Immature natural killer cell (primary cell): Measurements from ENCODE around the gene TRIM59. TPM values are rescaled to one million over a fixed set of nuclear protein-coding genes. Genes with fewer than 3 reads are reported as not detected.
"Not testable (repeated sequence)": the region's sequence is repeated elsewhere in the genome, so short reads cannot be mapped to it uniquely, and the experiment has no call there.

ENCODE experiments used
- DNase-seq, 3 donors: peaks; one replicate each; pipeline ENCODE4 v3.0.0; 2022; ENCODE audit warnings: mixed read lengths in 1 of 3
- H3K27ac Mint-ChIP-seq, 6 donors: one replicate each; pipeline ENCODE4 v1.8.0; 2020; ENCODE audit warnings: mixed read lengths in 6 of 6, mild to moderate bottlenecking in 5 of 6, inconsistent platforms in 4 of 6, moderate library complexity in 3 of 6
- H3K27me3 Mint-ChIP-seq, 3 donors: one replicate each; pipeline ENCODE4 v1.8.0; 2020 to 2021; ENCODE audit warnings: low read depth in 3 of 3, mild to moderate bottlenecking in 3 of 3, mixed read lengths in 3 of 3, moderate library complexity in 3 of 3, inconsistent platforms in 1 of 3
- H3K36me3 Mint-ChIP-seq, 3 donors: one replicate each; pipeline ENCODE4 v1.8.0; 2020; ENCODE audit warnings: mixed read lengths in 3 of 3, inconsistent platforms in 2 of 3, mild to moderate bottlenecking in 2 of 3
- H3K4me1 Mint-ChIP-seq, 2 donors: one replicate each; pipeline ENCODE4 v1.8.0; 2020; ENCODE audit warnings: inconsistent platforms in 2 of 2, mild to moderate bottlenecking in 2 of 2, mixed read lengths in 2 of 2, moderate library complexity in 1 of 2
- H3K4me3 Mint-ChIP-seq, 5 donors: one replicate each; pipeline ENCODE4 v1.8.0; 2020; ENCODE audit warnings: mild to moderate bottlenecking in 5 of 5, mixed read lengths in 5 of 5, inconsistent platforms in 3 of 5, moderate library complexity in 3 of 5
- H3K9me3 Mint-ChIP-seq, 6 donors: one replicate each; pipeline ENCODE4 v1.8.0; 2020; ENCODE audit warnings: mild to moderate bottlenecking in 6 of 6, mixed read lengths in 6 of 6, inconsistent platforms in 4 of 6, moderate library complexity in 3 of 6
- polyA plus RNA-seq, 3 donors: library from polyadenylated mRNA; unstranded; fragments of 300-500 nt; fragmentation: Illumina TruSeq; gene quantifications; one replicate each; pipeline ENCODE4 v1.2.3, GENCODE V29; 2021

TRIM59 gene
- polyA plus RNA-seq, 3 donors from 2014 or later = 13.1 to 22.6 (median 14.5) TPM

- peaks cover 0 to 5% (median 0%) of the 10 kb centered on the region in 3 donors for H3K36me3 Mint-ChIP-seq
- H3K4me3 Mint-ChIP-seq = no peak overlapping the region
- no peak for DNase-seq
- no peaks in the 10 kb centered on the region for H3K4me1 Mint-ChIP-seq
- peaks cover 0 to 6% (median 4%) of the 10 kb centered on the region in 6 donors for H3K9me3 Mint-ChIP-seq
- peaks cover 2 to 6% (median 2%) of the 10 kb centered on the region in 3 donors for H3K27me3 Mint-ChIP-seq
- no peak overlapping the region for H3K27ac Mint-ChIP-seq
Measured at GRCh38 chr3:160473978-160474377, 24.4 kb upstream of the TRIM59 start.

- peaks cover 0 to 7% (median 5%) of the 10 kb centered on the region in 6 donors for H3K9me3 Mint-ChIP-seq
- peaks cover 2 to 10% (median 2%) of the 10 kb centered on the region in 3 donors for H3K27me3 Mint-ChIP-seq
Measured at GRCh38 chr3:160473221-160473620, 23.6 kb upstream of the TRIM59 start.

DNA sequence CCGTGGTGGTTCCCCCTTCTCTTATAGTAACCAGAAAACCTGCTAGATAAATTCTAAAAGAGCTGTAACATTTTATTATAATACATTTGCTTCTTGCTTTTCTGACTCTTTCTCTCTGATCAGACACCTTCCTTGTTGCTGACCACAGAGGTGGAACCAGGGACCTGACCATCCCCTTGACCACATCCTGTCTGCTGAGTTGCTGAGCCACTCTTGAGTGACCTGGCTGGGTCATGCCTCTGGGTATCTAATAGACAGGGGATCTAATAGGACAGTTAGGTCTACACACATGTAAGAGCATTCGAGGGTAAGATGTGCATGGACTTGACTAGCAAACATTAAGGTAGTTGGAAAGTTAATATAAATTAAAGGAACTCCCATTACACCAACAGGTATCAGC, 22.8 kb upstream of the TRIM59 start:
- peaks cover 0 to 7% (median 5%) of the 10 kb centered on the region in 6 donors for H3K9me3 Mint-ChIP-seq
- peak in 2 of 3 donors; percentile 6 to 19 for DNase-seq
- peaks cover 2 to 10% (median 2%) of the 10 kb centered on the region in 3 donors for H3K27me3 Mint-ChIP-seq

More at GRCh38 chr3:160473221-160473620, 23.6 kb upstream of the TRIM59 start:
- no peak overlapping the region for H3K4me3 Mint-ChIP-seq
- H3K27ac Mint-ChIP-seq = no peak overlapping the region
- no peak for DNase-seq
- H3K4me1 Mint-ChIP-seq = no peaks in the 10 kb centered on the region
- peaks cover 0 to 5% (median 0%) of the 10 kb centered on the region in 3 donors for H3K36me3 Mint-ChIP-seq

DNA sequence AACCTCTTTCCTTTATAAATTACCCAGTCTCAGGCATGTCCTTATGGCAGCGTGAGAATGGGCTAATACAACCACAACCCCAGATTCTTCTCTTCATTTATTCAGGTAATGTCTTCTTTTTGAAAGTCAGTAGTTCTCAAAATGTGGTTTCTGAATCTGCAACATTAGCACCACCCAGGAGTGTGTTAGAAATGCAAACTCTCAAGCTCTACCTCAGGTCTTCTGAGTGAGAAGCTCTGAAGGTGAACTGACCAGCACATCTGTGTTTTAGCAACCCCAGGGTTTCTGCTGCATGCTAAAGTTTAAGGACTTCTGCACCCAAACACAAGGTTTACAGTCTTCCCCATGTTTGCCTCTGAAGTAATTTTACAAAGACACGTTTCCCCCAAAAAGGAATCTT, 22.3 kb upstream of the TRIM59 start:
- H3K27me3 Mint-ChIP-seq = peaks cover 2 to 12% (median 4%) of the 10 kb centered on the region in 3 donors
- H3K36me3 Mint-ChIP-seq = peaks cover 0 to 5% (median 0%) of the 10 kb centered on the region in 3 donors
- DNase-seq = no peak
- peaks cover 0 to 7% (median 5%) of the 10 kb centered on the region in 6 donors for H3K9me3 Mint-ChIP-seq
- peak overlapping the region in 1 of 6 donors; percentile 34 for H3K27ac Mint-ChIP-seq
- no peaks in the 10 kb centered on the region for H3K4me1 Mint-ChIP-seq
- H3K4me3 Mint-ChIP-seq = peak overlapping the region in 1 of 5 donors; percentile 30

More for the DNA sequence above, 22.8 kb upstream of the TRIM59 start:
- Mint-ChIP-seq H3K4me3 (no peak overlapping the region), H3K4me1 (no peaks in the 10 kb centered on the region), H3K27ac (no peak overlapping the region), H3K36me3 (peaks cover 0 to 5% (median 0%) of the 10 kb centered on the region in 3 donors)

DNA sequence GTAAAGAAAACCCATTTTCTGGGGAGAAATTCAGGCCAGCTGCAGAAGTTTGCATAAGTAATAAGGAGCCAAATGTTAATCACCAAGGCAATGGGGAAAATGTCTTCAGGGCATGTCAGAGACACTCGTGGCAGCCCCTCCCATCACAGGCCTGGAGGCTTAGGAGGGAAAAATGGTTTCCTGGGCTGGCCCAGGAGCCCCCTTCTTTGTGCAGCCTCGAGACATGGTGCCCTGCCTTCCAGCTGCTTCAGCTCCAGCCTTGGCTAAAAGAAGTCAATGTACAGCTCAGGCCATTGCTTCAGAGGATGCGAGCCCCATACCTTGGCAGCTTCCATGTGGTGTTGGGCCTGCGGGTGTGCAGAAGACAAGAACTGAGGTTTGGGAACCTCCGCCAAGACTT, 20.6 kb upstream of the TRIM59 start:
- no peak for DNase-seq
- H3K36me3 Mint-ChIP-seq = peaks cover 0 to 5% (median 0%) of the 10 kb centered on the region in 3 donors
- peaks cover 2 to 12% (median 4%) of the 10 kb centered on the region in 3 donors for H3K27me3 Mint-ChIP-seq
- H3K9me3 Mint-ChIP-seq = peaks cover 0 to 7% (median 5%) of the 10 kb centered on the region in 6 donors
- H3K4me3 Mint-ChIP-seq = no peak overlapping the region
- no peaks in the 10 kb centered on the region for H3K4me1 Mint-ChIP-seq
- no peak overlapping the region for H3K27ac Mint-ChIP-seq

DNA sequence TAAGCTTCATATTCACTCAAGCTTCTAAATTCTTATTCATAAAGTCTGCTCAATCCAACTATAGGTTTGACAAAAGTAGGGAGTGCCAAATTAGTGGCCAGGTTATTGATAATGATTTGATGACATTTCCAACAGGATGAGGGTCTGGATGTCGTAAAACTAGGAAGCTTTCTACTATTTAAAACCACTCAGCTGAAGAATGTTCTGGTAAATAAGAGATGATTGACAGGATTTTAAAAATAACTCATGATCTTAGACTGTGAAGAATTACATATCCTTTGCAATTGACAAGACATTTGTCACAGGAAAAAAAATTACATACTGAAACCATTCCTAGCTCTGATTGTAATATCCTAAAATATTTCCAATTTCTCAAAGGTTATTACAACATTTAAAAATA, 15.4 kb upstream of the TRIM59 start:
- Mint-ChIP-seq H3K4me3 (no peak overlapping the region), H3K36me3 (peaks cover 0 to 5% (median 0%) of the 10 kb centered on the region in 3 donors), H3K4me1 (no peaks in the 10 kb centered on the region), H3K27me3 (peaks cover 2 to 19% (median 4%) of the 10 kb centered on the region in 3 donors), H3K27ac (no peak overlapping the region), H3K9me3 (peaks cover 0 to 6% (median 4%) of the 10 kb centered on the region in 6 donors)
- DNase-seq = no peak

DNA sequence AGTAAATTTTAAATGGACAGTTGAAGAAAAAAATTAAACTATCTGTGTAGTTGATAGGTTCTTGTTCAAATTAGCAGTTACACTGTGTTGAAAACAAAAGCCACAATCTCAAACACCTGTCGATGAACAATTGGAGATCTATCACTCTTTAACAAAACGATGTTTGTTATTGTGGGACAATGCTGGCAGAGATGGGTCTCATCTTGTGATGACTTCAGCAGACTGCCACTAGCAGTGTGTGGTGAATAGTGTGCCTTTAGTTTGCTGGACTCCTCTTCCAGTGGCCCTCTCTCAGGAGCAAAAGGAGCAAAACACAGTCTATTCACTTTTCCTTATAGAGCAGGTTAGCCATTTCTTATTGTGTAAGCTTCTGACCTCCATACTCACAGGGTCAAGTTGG, 14.7 kb upstream of the TRIM59 start:
- no peak overlapping the region for H3K4me3 Mint-ChIP-seq
- H3K4me1 Mint-ChIP-seq = no peaks in the 10 kb centered on the region
- H3K27ac Mint-ChIP-seq = no peak overlapping the region
- no peaks in the 10 kb centered on the region for H3K36me3 Mint-ChIP-seq
- peaks cover 2 to 15% (median 4%) of the 10 kb centered on the region in 3 donors for H3K27me3 Mint-ChIP-seq
- peaks cover 0 to 2% (median 0%) of the 10 kb centered on the region in 6 donors for H3K9me3 Mint-ChIP-seq
- no peak for DNase-seq

GRCh38 chr3:160460033-160460432, 10.4 kb upstream of the TRIM59 start:
- no peak for DNase-seq
- Mint-ChIP-seq H3K4me3 (no peak overlapping the region), H3K4me1 (no peaks in the 10 kb centered on the region), H3K27me3 (peaks cover 2 to 10% (median 6%) of the 10 kb centered on the region in 3 donors), H3K36me3 (no peaks in the 10 kb centered on the region), H3K27ac (no peak overlapping the region), H3K9me3 (no peaks in the 10 kb centered on the region)

- Mint-ChIP-seq H3K27me3 (peaks cover 2 to 10% (median 6%) of the 10 kb centered on the region in 3 donors), H3K4me1 (no peaks in the 10 kb centered on the region), H3K27ac (no peak overlapping the region), H3K36me3 (no peaks in the 10 kb centered on the region), H3K4me3 (no peak overlapping the region), H3K9me3 (no peaks in the 10 kb centered on the region)
- no peak for DNase-seq
Measured at GRCh38 chr3:160459450-160459970, 9.9 kb upstream of the TRIM59 start.

- Mint-ChIP-seq H3K36me3 (no peaks in the 10 kb centered on the region), H3K4me1 (no peaks in the 10 kb centered on the region), H3K27me3 (peaks cover 2 to 10% (median 6%) of the 10 kb centered on the region in 3 donors), H3K27ac (no peak overlapping the region), H3K4me3 (no peak overlapping the region), H3K9me3 (no peaks in the 10 kb centered on the region)
- DNase-seq = no peak
Measured at GRCh38 chr3:160458151-160458550, 8.6 kb upstream of the TRIM59 start.

GRCh38 chr3:160455846-160456245, 6.3 kb upstream of the TRIM59 start:
- no peak overlapping the region for H3K4me3 Mint-ChIP-seq
- no peak for DNase-seq
- no peaks in the 10 kb centered on the region for H3K36me3 Mint-ChIP-seq
- H3K9me3 Mint-ChIP-seq = no peaks in the 10 kb centered on the region
- peaks cover 0 to under 1% of the 10 kb centered on the region in 2 donors for H3K4me1 Mint-ChIP-seq
- H3K27ac Mint-ChIP-seq = no peak overlapping the region
- H3K27me3 Mint-ChIP-seq = peaks cover 2% of the 10 kb centered on the region in 3 donors

DNA sequence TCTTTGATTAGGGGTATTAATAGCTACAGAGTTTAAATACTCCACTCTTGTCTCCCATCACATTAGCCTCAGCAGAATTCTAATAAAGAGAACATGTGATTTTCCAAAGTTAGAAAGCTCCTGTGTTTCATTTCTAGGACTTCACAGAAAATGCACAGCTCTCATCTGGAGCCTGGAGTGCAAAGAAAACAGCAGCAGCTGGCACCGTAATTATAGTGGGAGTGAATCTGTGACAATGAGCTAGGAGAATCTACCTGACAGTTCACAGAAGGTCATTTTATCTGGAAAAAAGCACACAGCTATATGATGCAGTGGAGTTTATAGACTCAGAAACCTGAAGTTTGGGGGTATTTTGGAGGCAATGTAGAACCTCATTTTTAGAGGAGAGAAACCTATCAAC, 5.4 kb upstream of the TRIM59 start:
- peaks cover 2 to 5% (median 4%) of the 10 kb centered on the region in 3 donors for H3K27me3 Mint-ChIP-seq
- no peak overlapping the region for H3K27ac Mint-ChIP-seq
- H3K4me3 Mint-ChIP-seq = no peak overlapping the region
- DNase-seq = no peak
- no peaks in the 10 kb centered on the region for H3K36me3 Mint-ChIP-seq
- no peaks in the 10 kb centered on the region for H3K9me3 Mint-ChIP-seq
- H3K4me1 Mint-ChIP-seq = peaks cover 6 to 9% of the 10 kb centered on the region in 2 donors

DNA sequence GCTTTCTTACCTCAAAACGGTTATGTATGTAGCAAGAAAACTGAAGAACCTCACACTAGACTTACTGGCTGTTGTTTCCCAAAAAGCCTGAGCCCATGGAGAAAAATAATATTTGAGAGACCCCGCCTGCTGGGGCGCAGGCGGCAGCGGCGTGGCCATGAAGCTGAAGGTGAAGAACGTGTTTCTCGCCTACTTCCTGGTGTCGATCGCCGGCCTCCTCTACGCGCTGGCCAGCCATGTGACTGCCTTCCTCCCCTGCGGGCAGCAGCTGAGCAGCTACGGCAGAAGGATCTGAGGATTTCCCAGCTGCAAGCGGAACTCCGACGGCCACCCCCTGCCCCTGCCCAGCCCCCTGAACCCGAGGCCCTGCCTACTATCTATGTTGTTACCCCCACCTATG, 2.7 kb upstream of the TRIM59 start:
- not testable (repeated sequence) for H3K36me3 Mint-ChIP-seq, DNase-seq, H3K27me3 Mint-ChIP-seq, H3K4me3 Mint-ChIP-seq, H3K9me3 Mint-ChIP-seq, H3K27ac Mint-ChIP-seq
- peaks cover 25 to 36% of the 10 kb centered on the region in 2 donors for H3K4me1 Mint-ChIP-seq

- Mint-ChIP-seq H3K4me1 (peaks cover 27 to 43% of the 10 kb centered on the region in 2 donors), H3K27me3 (peaks cover 4 to 5% (median 5%) of the 10 kb centered on the region in 3 donors), H3K4me3 (no peak overlapping the region)
Measured at GRCh38 chr3:160451602-160452001, 2.0 kb upstream of the TRIM59 start.

DNA sequence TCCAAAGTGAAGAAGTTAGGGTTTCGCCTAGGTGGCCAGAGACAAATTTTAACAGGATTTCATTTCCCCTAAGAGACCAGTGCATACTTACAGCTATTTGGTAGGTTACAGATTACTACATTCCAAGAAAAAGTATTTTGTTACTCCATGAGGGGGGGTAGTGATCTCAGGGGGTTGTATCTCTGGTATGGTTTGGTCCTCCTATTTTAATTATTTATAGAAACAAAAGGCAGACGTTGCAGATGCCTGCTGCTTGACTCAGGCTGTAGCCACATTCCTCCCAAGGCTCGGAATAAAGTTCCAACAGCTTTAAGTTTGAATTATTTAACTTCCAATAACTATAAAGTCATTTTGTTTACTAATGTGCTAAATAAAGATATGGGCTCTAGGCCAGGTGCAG, 1.3 kb upstream of the TRIM59 start:
- H3K9me3 Mint-ChIP-seq = no peaks in the 10 kb centered on the region
- no peak for DNase-seq
- H3K4me1 Mint-ChIP-seq = peaks cover 31 to 50% of the 10 kb centered on the region in 2 donors
- peaks cover 4 to 5% (median 5%) of the 10 kb centered on the region in 3 donors for H3K27me3 Mint-ChIP-seq
- peak overlapping the region in 5 of 6 donors; percentile 58 to 94 (median 88) for H3K27ac Mint-ChIP-seq
- peak overlapping the region; percentile 69 to 95 (median 95) for H3K4me3 Mint-ChIP-seq
- no peaks in the 10 kb centered on the region for H3K36me3 Mint-ChIP-seq

More at GRCh38 chr3:160451602-160452001, 2.0 kb upstream of the TRIM59 start:
- no peaks in the 10 kb centered on the region for H3K9me3 Mint-ChIP-seq
- DNase-seq = no peak
- H3K36me3 Mint-ChIP-seq = no peaks in the 10 kb centered on the region
- H3K27ac Mint-ChIP-seq = no peak overlapping the region
